Measurements from ENCODE around the gene CHST3.

Gene CHST3

DNA sequence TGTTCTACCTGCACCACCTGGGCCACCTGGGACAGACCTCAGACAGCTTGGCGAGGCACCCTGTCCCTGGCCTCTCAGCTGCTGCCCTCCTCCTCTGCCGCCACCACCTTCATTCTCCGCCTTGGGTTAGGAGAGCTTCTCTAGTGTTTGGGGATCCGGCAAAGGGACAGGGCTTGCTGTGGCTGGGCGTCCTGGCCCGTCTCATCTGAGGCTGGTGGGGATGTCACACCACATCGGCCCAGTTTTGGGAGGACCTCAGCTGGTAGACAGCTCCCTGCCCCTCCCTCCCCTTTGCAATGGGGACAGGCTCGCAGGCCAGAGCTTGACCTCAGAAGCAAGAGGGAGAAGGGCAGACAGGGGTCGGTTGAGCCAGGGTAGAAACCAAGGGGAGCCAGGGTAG, 97.7 kb downstream of the CHST3 start:
- TF ChIP-seq GATA2 (IDR thresholded peaks at IDR 0.05; ENCODE audit: low read depth, low read length) (no peak), GATA3 (IDR thresholded peaks at IDR 0.05; ENCODE audit: low read depth, low read length) (no peak)

GRCh38 chr10:72062382-72062781, 98.2 kb downstream of the CHST3 start:
- TF ChIP-seq GATA3 (IDR thresholded peaks at IDR 0.05; ENCODE audit: low read depth, low read length) = no peak
- no peak for TF ChIP-seq GATA2 (IDR thresholded peaks at IDR 0.05; ENCODE audit: low read depth, low read length)

Measured in SH-SY5Y (cell line).